KMS-11 (cell line): ENCODE measurements around the gene RPL12.

Experiments used
- H2AFZ ChIP-seq: fragments of 200-600 bp; sonication (generic); 2 replicates; pipeline ENCODE4 v1.6.1; 2016; ENCODE audit warnings: antibody characterized with exemption, mixed run types, low read depth
- H3K27ac ChIP-seq: fragments of 200-600 bp; sonication (generic); 2 replicates; pipeline ENCODE4 v1.6.1; 2016; ENCODE audit warnings: mild to moderate bottlenecking, mixed run types
- H3K27me3 ChIP-seq: fragments of 200-600 bp; sonication (generic); 2 replicates; pipeline ENCODE4 v1.6.1; 2017; ENCODE audit warnings: mild to moderate bottlenecking, low read depth, mixed run types, moderate library complexity; ENCODE audit not compliant: insufficient read depth
- H3K36me3 ChIP-seq: fragments of 200-600 bp; sonication (generic); 2 replicates; pipeline ENCODE4 v1.6.1; 2017; ENCODE audit warnings: mild to moderate bottlenecking, mixed run types; ENCODE audit not compliant: insufficient read depth
- H3K4me1 ChIP-seq: fragments of 200-600 bp; sonication (generic); 2 replicates; pipeline ENCODE4 v1.6.1; 2016; ENCODE audit warnings: mild to moderate bottlenecking, low read depth, mixed run types; ENCODE audit not compliant: poor library complexity, severe bottlenecking
- H3K4me2 ChIP-seq: fragments of 200-600 bp; sonication (generic); 2 replicates; pipeline ENCODE4 v1.7.0; 2016; ENCODE audit warnings: mild to moderate bottlenecking, mixed run types
- H3K4me3 ChIP-seq: fragments of 200-600 bp; sonication (generic); IDR thresholded peaks from 2 replicates; pipeline ENCODE4 v1.6.1; 2017; ENCODE audit warnings: low read depth, low read length, mixed read lengths; ENCODE audit not compliant: insufficient read depth
- H3K79me2 ChIP-seq: fragments of 200-600 bp; sonication (generic); 2 replicates; pipeline ENCODE4 v1.6.1; 2016; ENCODE audit warnings: low read depth, mixed run types; ENCODE audit not compliant: insufficient read depth
- H3K9ac ChIP-seq: fragments of 200-600 bp; sonication (generic); 2 replicates; pipeline ENCODE4 v1.6.1; 2016; ENCODE audit warnings: mild to moderate bottlenecking, mixed run types
- H4K20me1 ChIP-seq: fragments of 200-600 bp; sonication (generic); 2 replicates; pipeline ENCODE4 v1.6.1; 2016; ENCODE audit warnings: mild to moderate bottlenecking, mixed run types; ENCODE audit not compliant: insufficient read depth
- CTCF ChIP-seq: fragments of 200-600 bp; sonication (generic); conservative IDR thresholded peaks from 2 replicates; pipeline ENCODE4 v1.6.1; 2017; ENCODE audit warnings: low read depth, mild to moderate bottlenecking, antibody characterized with exemption, low read length, moderate library complexity, mixed read lengths

Gene RPL12

GRCh38 chr9:127493592-127494303 is 42.5 kb upstream of the RPL12 start:
- H3K4me3 ChIP-seq = no peak overlapping the region
- H3K36me3 ChIP-seq = no peaks in the 10 kb centered on the region
- H3K79me2 ChIP-seq = no peaks in the 10 kb centered on the region
- H3K9ac ChIP-seq = no peak overlapping the region
- no peak overlapping the region for H3K4me2 ChIP-seq
- H3K27me3 ChIP-seq = no peaks in the 10 kb centered on the region
- H3K27ac ChIP-seq = no peak overlapping the region
- no peaks in the 10 kb centered on the region for H4K20me1 ChIP-seq
- no peak overlapping the region for H2AFZ ChIP-seq
- H3K4me1 ChIP-seq = no peaks in the 10 kb centered on the region
- TF ChIP-seq CTCF = no peak

- H2AFZ ChIP-seq = no peak overlapping the region
- no peaks in the 10 kb centered on the region for H4K20me1 ChIP-seq
- H3K4me2 ChIP-seq = no peak overlapping the region
- H3K27ac ChIP-seq = no peak overlapping the region
- TF ChIP-seq CTCF = no peak
- H3K36me3 ChIP-seq = no peaks in the 10 kb centered on the region
- H3K27me3 ChIP-seq = no peaks in the 10 kb centered on the region
- H3K79me2 ChIP-seq = no peaks in the 10 kb centered on the region
- H3K9ac ChIP-seq = no peak overlapping the region
- H3K4me1 ChIP-seq = no peaks in the 10 kb centered on the region
- H3K4me3 ChIP-seq = no peak overlapping the region
Measured at GRCh38 chr9:127492616-127493015, 41.4 kb upstream of the RPL12 start.

- no peak overlapping the region for H3K4me3 ChIP-seq
- H3K36me3 ChIP-seq = no peaks in the 10 kb centered on the region
- no peak for TF ChIP-seq CTCF
- no peaks in the 10 kb centered on the region for H4K20me1 ChIP-seq
- H3K4me2 ChIP-seq = no peak overlapping the region
- H2AFZ ChIP-seq = no peak overlapping the region
- no peak overlapping the region for H3K9ac ChIP-seq
- H3K27me3 ChIP-seq = no peaks in the 10 kb centered on the region
- H3K27ac ChIP-seq = no peak overlapping the region
- H3K79me2 ChIP-seq = no peaks in the 10 kb centered on the region
- no peaks in the 10 kb centered on the region for H3K4me1 ChIP-seq
Measured at GRCh38 chr9:127491516-127491915, 40.3 kb upstream of the RPL12 start.

GRCh38 chr9:127490535-127491230 is 39.5 kb upstream of the RPL12 start:
- Histone ChIP-seq H3K36me3 (no peaks in the 10 kb centered on the region), H3K79me2 (no peaks in the 10 kb centered on the region), H3K4me1 (no peaks in the 10 kb centered on the region), H3K27ac (no peak overlapping the region), H3K9ac (no peak overlapping the region), H3K4me3 (no peak overlapping the region), H3K4me2 (no peak overlapping the region), H3K27me3 (no peaks in the 10 kb centered on the region), H2AFZ (no peak overlapping the region), H4K20me1 (no peaks in the 10 kb centered on the region)
- no peak for TF ChIP-seq CTCF
